ENCODE measurements around the gene EPHX1.

The EPHX1 gene

GRCh38 chr1:225794954-225795353 lies 15.0 kb upstream of the EPHX1 start:
- TF ChIP-seq, protein P1, sequence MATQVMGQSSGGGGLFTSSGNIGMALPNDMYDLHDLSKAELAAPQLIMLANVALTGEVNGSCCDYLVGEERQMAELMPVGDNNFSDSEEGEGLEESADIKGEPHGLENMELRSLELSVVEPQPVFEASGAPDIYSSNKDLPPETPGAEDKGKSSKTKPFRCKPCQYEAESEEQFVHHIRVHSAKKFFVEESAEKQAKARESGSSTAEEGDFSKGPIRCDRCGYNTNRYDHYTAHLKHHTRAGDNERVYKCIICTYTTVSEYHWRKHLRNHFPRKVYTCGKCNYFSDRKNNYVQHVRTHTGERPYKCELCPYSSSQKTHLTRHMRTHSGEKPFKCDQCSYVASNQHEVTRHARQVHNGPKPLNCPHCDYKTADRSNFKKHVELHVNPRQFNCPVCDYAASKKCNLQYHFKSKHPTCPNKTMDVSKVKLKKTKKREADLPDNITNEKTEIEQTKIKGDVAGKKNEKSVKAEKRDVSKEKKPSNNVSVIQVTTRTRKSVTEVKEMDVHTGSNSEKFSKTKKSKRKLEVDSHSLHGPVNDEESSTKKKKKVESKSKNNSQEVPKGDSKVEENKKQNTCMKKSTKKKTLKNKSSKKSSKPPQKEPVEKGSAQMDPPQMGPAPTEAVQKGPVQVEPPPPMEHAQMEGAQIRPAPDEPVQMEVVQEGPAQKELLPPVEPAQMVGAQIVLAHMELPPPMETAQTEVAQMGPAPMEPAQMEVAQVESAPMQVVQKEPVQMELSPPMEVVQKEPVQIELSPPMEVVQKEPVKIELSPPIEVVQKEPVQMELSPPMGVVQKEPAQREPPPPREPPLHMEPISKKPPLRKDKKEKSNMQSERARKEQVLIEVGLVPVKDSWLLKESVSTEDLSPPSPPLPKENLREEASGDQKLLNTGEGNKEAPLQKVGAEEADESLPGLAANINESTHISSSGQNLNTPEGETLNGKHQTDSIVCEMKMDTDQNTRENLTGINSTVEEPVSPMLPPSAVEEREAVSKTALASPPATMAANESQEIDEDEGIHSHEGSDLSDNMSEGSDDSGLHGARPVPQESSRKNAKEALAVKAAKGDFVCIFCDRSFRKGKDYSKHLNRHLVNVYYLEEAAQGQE (IDR thresholded peaks at IDR 0.05; ENCODE audit: insufficient read depth in 1 of 2, low read depth in 2 of 2, low read length in 2 of 2) = no peak
- TF ChIP-seq FOXP2 (optimal IDR thresholded peaks at IDR 0.05; ENCODE audit: borderline replicate concordance, extremely low read depth, extremely low read length, insufficient read depth) (no peak), TAF1 (IDR thresholded peaks at IDR 0.05; ENCODE audit: borderline replicate concordance, insufficient read depth, low read length) (no peak), SIN3A (IDR thresholded peaks at IDR 0.05; ENCODE audit: borderline replicate concordance, insufficient read depth, low read length) (no peak), POLR2AphosphoS5 (IDR thresholded peaks at IDR 0.05; ENCODE audit: low read depth, low read length) (no peak)

DNA sequence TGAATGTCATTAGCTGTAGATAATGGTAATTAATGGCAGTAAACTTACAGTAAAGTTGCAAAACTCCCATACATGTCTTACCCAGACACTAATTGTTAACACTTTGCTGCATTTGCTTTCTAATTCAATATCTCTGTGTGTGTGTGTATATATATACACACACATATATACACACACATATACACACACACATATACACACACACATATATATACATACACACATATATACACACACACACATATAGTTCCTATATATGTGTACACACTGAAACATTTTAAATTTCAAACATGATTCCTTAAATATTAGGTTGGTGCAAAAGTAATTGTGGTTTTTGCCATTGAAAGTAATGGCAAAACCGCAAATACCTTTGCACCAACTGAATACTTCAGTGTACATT lies 3.7 kb upstream of the EPHX1 start:
- TF ChIP-seq, protein P1 (IDR thresholded peaks at IDR 0.05; ENCODE audit: insufficient read depth in 1 of 2, low read depth in 2 of 2, low read length in 2 of 2) = no peak
- no peak for TF ChIP-seq TAF1 (IDR thresholded peaks at IDR 0.05; ENCODE audit: borderline replicate concordance, insufficient read depth, low read length)
- TF ChIP-seq POLR2AphosphoS5 (IDR thresholded peaks at IDR 0.05; ENCODE audit: low read depth, low read length) = no peak

DNA sequence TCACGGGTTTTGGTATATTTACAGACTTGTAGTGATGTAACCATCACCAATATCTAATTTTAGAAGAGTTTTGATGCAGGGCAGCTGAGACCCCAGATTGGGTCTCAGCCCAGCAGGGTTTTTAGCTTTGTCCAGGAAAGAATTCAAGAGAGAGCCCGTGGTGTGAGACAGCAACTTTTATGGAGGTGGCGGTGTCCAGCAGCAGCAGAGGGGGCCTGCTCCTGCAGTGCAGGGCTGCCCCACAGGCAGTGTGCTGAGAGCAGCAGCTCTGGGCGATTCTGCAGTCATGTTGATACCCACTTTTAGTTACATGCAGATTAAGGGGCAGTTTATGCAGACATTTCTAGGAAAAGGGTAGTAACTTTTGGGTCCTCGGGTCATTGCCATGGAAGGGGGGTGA lies 1.8 kb upstream of the EPHX1 start:
- no peak for TF ChIP-seq POLR2AphosphoS5 (IDR thresholded peaks at IDR 0.05; ENCODE audit: low read depth, low read length)
- no peak for TF ChIP-seq SIN3A (IDR thresholded peaks at IDR 0.05; ENCODE audit: borderline replicate concordance, insufficient read depth, low read length)
- TF ChIP-seq FOXP2 (optimal IDR thresholded peaks at IDR 0.05; ENCODE audit: borderline replicate concordance, extremely low read depth, extremely low read length, insufficient read depth) = no peak
- TF ChIP-seq TAF1 (IDR thresholded peaks at IDR 0.05; ENCODE audit: borderline replicate concordance, insufficient read depth, low read length) = no peak
- TF ChIP-seq, protein P1 (IDR thresholded peaks at IDR 0.05; ENCODE audit: insufficient read depth in 1 of 2, low read depth in 2 of 2, low read length in 2 of 2) = no peak

GRCh38 chr1:225811622-225812487 lies 1.9 kb downstream of the EPHX1 start:
- no peak for TF ChIP-seq FOXP2 (optimal IDR thresholded peaks at IDR 0.05; ENCODE audit: borderline replicate concordance, extremely low read depth, extremely low read length, insufficient read depth)
- TF ChIP-seq, protein P1 (IDR thresholded peaks at IDR 0.05; ENCODE audit: insufficient read depth in 1 of 2, low read depth in 2 of 2, low read length in 2 of 2) = no peak
- TF ChIP-seq SIN3A (IDR thresholded peaks at IDR 0.05; ENCODE audit: borderline replicate concordance, insufficient read depth, low read length) = no peak
- TF ChIP-seq POLR2AphosphoS5 (IDR thresholded peaks at IDR 0.05; ENCODE audit: low read depth, low read length) = no peak
- no peak for TF ChIP-seq TAF1 (IDR thresholded peaks at IDR 0.05; ENCODE audit: borderline replicate concordance, insufficient read depth, low read length)
